Trophoblast cell (in vitro differentiated cells and primary cell): ENCODE measurements around the gene PIGR.
"Not testable (repeated sequence)": the region's sequence is repeated elsewhere in the genome, so short reads cannot be mapped to it uniquely, and the experiment has no call there.

ENCODE experiments used
- DNase-seq, 2 donors: peaks; one replicate each; pipeline ENCODE4 v3.0.0-alpha.2; 2016
- H2AFZ ChIP-seq: 2 replicates; pipeline ENCODE4 v1.6.1; 2013; ENCODE audit warnings: low read length, moderate library complexity, mild to moderate bottlenecking; ENCODE audit not compliant: insufficient read depth, poor library complexity
- H2AK5ac ChIP-seq: 2 replicates; pipeline ENCODE4 v1.6.1; 2013; ENCODE audit warnings: mild to moderate bottlenecking, low read length
- H2BK120ac ChIP-seq: 2 replicates; pipeline ENCODE4 v1.6.1; 2013; ENCODE audit warnings: low read length, mild to moderate bottlenecking, moderate library complexity; ENCODE audit not compliant: insufficient read depth, poor library complexity
- H2BK12ac ChIP-seq: 2 replicates; pipeline ENCODE4 v1.6.1; 2013; ENCODE audit warnings: mild to moderate bottlenecking, low read length, moderate library complexity
- H2BK5ac ChIP-seq: 2 replicates; pipeline ENCODE4 v1.6.1; 2013; ENCODE audit warnings: low read length, low read depth, moderate library complexity, mild to moderate bottlenecking; ENCODE audit not compliant: poor library complexity
- H3K14ac ChIP-seq: 2 replicates; pipeline ENCODE4 v1.6.1; 2013; ENCODE audit warnings: mild to moderate bottlenecking, low read length
- H3K18ac ChIP-seq: 2 replicates; pipeline ENCODE4 v1.6.1; 2013; ENCODE audit warnings: mild to moderate bottlenecking, low read length
- H3K23ac ChIP-seq: 2 replicates; pipeline ENCODE4 v1.6.1; 2013; ENCODE audit warnings: low read length
- H3K27ac ChIP-seq: 2 replicates; pipeline ENCODE4 v1.5.1; 2013; ENCODE audit warnings: low read depth, mild to moderate bottlenecking, inconsistent platforms, low read length, moderate library complexity
- H3K27me3 ChIP-seq: 2 replicates; pipeline ENCODE4 v1.6.1; 2013; ENCODE audit warnings: inconsistent platforms, mild to moderate bottlenecking, low read length, moderate library complexity; ENCODE audit not compliant: insufficient read depth
- H3K36me3 ChIP-seq, 2 experiments: 1 replicate in 1 of 2; 2 replicates in 1 of 2; pipeline ENCODE4 v1.6.1; 2013; ENCODE audit warnings: low read length in 2 of 2, mild to moderate bottlenecking in 2 of 2, moderate library complexity in 1 of 2; ENCODE audit not compliant: insufficient read depth in 2 of 2, control insufficient read depth in 1 of 2
- H3K4ac ChIP-seq: 2 replicates; pipeline ENCODE4 v1.6.1; 2013; ENCODE audit warnings: low read depth, mild to moderate bottlenecking, low read length, moderate library complexity
- H3K4me1 ChIP-seq, 2 experiments: 1 replicate in 1 of 2; 2 replicates in 1 of 2; pipeline ENCODE4 v1.6.1; 2013; ENCODE audit warnings: low read length in 2 of 2, mild to moderate bottlenecking in 2 of 2, moderate library complexity in 1 of 2; ENCODE audit not compliant: insufficient read depth in 2 of 2, control insufficient read depth in 1 of 2
- H3K4me2 ChIP-seq: 2 replicates; pipeline ENCODE4 v1.6.1; 2013; ENCODE audit warnings: inconsistent platforms, mild to moderate bottlenecking, low read length, moderate library complexity
- H3K4me3 ChIP-seq: 2 replicates; pipeline ENCODE4 v1.5.1; 2013; ENCODE audit warnings: mild to moderate bottlenecking, low read depth, low read length, inconsistent platforms
- H3K79me1 ChIP-seq: one replicate; pipeline ENCODE4 v1.6.1; 2013; ENCODE audit warnings: low read length
- H3K79me2 ChIP-seq: 2 replicates; pipeline ENCODE4 v1.6.1; 2013; ENCODE audit warnings: low read length, mild to moderate bottlenecking; ENCODE audit not compliant: control insufficient read depth, insufficient read depth, poor library complexity
- H3K9ac ChIP-seq: 2 replicates; pipeline ENCODE4 v1.6.1; 2013; ENCODE audit warnings: mild to moderate bottlenecking, low read length
- H3K9me3 ChIP-seq: 2 replicates; pipeline ENCODE4 v1.6.1; 2013; ENCODE audit warnings: low read depth, mild to moderate bottlenecking, control low read depth, inconsistent platforms, low read length; ENCODE audit not compliant: insufficient read depth
- H4K12ac ChIP-seq: 2 replicates; pipeline ENCODE4 v1.6.1; 2013; ENCODE audit warnings: low read depth, mild to moderate bottlenecking, low read length, moderate library complexity
- H4K8ac ChIP-seq: 2 replicates; pipeline ENCODE4 v1.6.1; 2013; ENCODE audit warnings: low read depth, mild to moderate bottlenecking, low read length, moderate library complexity
- H4K91ac ChIP-seq: one replicate; pipeline ENCODE4 v1.6.1; 2013; ENCODE audit warnings: low read depth, mild to moderate bottlenecking, low read length, moderate library complexity
- WGBS: extraction: QIAGEN DNeasy Blood & Tissue Kit; methylation state at CpG from one replicate; pipeline ENCODE4 v1.1.7; 2013; ENCODE audit warnings: missing lambda C conversion rate; ENCODE audit not compliant: insufficient read length, insufficient coverage; ENCODE audit errors: extremely low coverage; 5-methylcytosine and 5-hydroxymethylcytosine counted together

PIGR gene

DNA sequence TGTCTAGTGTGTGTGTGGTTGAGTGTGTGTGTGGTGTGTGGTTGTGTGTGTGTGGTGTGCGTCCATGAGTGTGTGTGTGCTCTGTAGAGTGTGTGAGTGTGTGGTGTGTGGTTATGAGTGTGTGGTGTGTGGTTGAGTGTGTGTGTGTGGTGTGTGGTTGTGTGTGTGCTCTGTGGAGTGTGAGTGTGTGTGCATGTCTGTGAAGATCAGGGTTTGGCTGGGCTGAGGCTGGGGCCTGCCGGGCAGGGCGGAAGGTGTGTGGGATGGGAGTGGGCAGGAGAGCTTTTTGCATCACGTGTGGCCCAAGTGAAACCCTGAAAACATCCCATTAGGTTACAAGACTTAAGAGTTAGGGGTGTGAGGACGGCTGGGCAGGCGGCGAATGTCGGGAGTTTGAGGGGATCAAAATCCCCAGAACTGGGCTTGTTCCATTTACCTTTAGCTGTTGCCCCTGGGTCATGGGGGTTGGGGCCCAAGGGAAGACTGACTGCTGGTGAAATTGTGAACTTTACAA is 21.6 kb downstream of the PIGR start:
- no peaks in the 10 kb centered on the region for H3K4me1 ChIP-seq
- no peaks in the 10 kb centered on the region for H3K79me1 ChIP-seq
- no peak overlapping the region for H3K4me2 ChIP-seq
- H3K79me2 ChIP-seq = no peaks in the 10 kb centered on the region
- WGBS = no CpG with 5 or more reads among the region's 8 CpGs
- H2BK12ac ChIP-seq = no peak overlapping the region
- H3K18ac ChIP-seq = no peak overlapping the region
- peak overlapping the region; percentile 45 for H3K4me3 ChIP-seq
- no peak for DNase-seq
- H4K8ac ChIP-seq = no peak overlapping the region
- H3K27me3 ChIP-seq = no peaks in the 10 kb centered on the region
- H2AFZ ChIP-seq = no peak overlapping the region
- no peak overlapping the region for H4K12ac ChIP-seq
- no peak overlapping the region for H3K4ac ChIP-seq
- H2AK5ac ChIP-seq = no peak overlapping the region
- H3K14ac ChIP-seq = no peak overlapping the region
- H3K36me3 ChIP-seq = no peaks in the 10 kb centered on the region
- no peak overlapping the region for H2BK120ac ChIP-seq
- H4K91ac ChIP-seq = no peak overlapping the region
- H3K9ac ChIP-seq = no peak overlapping the region
- H2BK5ac ChIP-seq = no peak overlapping the region
- H3K9me3 ChIP-seq = peaks cover 10% of the 10 kb centered on the region
- H3K27ac ChIP-seq = no peak overlapping the region
- H3K23ac ChIP-seq = no peak overlapping the region

DNA sequence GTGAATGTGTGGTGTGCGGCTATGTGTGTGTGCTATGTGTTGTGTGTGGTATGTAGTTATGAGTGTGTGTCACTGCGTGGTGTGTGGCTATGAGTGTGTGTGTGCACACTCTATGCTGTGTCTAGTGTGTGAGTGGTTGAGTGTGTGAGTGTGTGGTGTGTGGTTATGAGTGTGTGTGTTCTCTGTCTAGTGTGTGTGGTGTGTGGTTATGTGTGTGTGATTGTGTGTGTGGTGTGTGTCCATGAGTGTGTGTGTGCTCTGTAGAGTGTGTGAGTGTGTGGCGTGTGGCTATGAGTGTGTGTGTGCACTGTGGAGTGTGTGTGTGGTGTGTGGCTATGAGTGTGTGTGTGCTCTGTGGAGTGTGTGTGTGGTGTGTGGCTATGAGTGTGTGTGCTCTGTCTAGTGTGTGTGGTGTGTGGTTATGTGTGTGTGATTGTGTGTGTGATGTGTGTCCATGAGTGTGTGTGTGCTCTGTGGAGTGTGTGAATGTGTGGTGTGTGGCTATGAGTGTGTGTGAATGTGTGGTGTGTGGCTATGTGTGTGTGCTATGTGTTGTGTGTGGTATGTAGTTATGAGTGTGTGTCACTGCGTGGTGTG is 22.2 kb downstream of the PIGR start:
- H2AFZ ChIP-seq, H4K8ac ChIP-seq, H3K4ac ChIP-seq, H3K79me1 ChIP-seq, H3K27ac ChIP-seq, H4K12ac ChIP-seq, H3K4me1 ChIP-seq, DNase-seq, H3K9ac ChIP-seq, H3K18ac ChIP-seq, H2BK5ac ChIP-seq, H2BK120ac ChIP-seq, H3K4me2 ChIP-seq, H3K27me3 ChIP-seq, H3K9me3 ChIP-seq, H2AK5ac ChIP-seq, H3K36me3 ChIP-seq, H3K14ac ChIP-seq, H3K79me2 ChIP-seq, H2BK12ac ChIP-seq, H4K91ac ChIP-seq: not testable (repeated sequence)
- 100% methylated on average over 1 of the region's 4 CpGs for whole genome bisulfite sequencing
- Histone ChIP-seq H3K23ac (peak overlapping the region; percentile 4), H3K4me3 (peak overlapping the region; percentile 45)

DNA sequence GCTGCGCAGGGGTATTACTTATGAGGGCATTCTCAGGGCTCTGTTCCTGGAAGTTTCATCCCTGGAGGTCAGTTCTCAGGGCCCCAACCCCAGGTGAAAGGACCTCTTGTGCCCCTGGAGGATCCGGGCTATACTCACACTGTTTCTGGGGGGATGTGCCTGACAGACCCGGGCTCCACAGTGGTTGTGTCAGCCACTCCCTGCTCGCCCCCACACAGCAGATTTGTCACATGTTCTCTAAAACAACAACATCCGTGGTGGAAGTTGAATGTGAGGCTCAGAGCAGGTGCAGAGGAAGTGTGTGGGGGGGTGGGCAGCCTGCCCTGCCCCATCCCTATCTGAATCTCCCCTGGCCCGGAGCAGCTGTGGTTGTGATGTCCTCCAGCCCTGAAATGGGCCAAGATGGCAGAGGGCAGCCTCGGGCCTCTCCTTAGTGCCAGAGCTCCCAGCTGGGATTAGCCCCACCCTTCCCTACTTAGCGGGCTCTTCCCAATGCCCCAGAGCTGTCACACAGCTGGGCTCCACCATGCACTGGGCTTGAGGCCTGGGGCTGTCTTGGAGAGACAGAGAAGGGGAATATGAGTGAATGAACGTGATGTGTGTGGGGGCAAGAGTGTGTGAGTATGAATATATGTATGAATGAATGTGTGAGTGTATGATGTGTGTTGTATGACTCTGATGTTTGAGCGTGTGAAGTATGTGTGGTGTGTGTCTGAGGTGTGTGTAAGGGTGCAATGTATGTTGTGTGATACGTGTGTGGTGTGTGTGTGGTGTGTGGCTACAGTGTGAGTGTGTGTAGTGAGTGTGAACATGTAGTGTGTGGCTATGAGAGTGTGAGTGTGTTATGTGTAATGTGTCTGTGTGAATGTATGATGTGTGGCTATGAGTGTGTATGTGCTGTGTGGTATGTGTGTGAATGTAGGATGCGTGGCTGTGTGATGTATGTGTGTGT is 23.0 kb downstream of the PIGR start:
- H3K23ac ChIP-seq = no peak overlapping the region
- no peak overlapping the region for H3K14ac ChIP-seq
- no peaks in the 10 kb centered on the region for H3K79me2 ChIP-seq
- H3K9ac ChIP-seq = no peak overlapping the region
- H4K12ac ChIP-seq = no peak overlapping the region
- no peak overlapping the region for H4K91ac ChIP-seq
- no peak overlapping the region for H3K18ac ChIP-seq
- H3K36me3 ChIP-seq = no peaks in the 10 kb centered on the region
- H3K27ac ChIP-seq = no peak overlapping the region
- H3K79me1 ChIP-seq = no peaks in the 10 kb centered on the region
- H4K8ac ChIP-seq = no peak overlapping the region
- no peak overlapping the region for H3K4ac ChIP-seq
- no peak overlapping the region for H2BK5ac ChIP-seq
- H3K4me3 ChIP-seq = no peak overlapping the region
- no peak overlapping the region for H2BK12ac ChIP-seq
- WGBS = 100% methylated on average over 4 of the region's 12 CpGs
- no peak overlapping the region for H2AK5ac ChIP-seq
- no peak overlapping the region for H2AFZ ChIP-seq
- no peak overlapping the region for H2BK120ac ChIP-seq
- no peak overlapping the region for H3K4me2 ChIP-seq
- DNase-seq = no peak
- no peaks in the 10 kb centered on the region for H3K4me1 ChIP-seq
- no peaks in the 10 kb centered on the region for H3K27me3 ChIP-seq
- H3K9me3 ChIP-seq = peaks cover 10% of the 10 kb centered on the region

DNA sequence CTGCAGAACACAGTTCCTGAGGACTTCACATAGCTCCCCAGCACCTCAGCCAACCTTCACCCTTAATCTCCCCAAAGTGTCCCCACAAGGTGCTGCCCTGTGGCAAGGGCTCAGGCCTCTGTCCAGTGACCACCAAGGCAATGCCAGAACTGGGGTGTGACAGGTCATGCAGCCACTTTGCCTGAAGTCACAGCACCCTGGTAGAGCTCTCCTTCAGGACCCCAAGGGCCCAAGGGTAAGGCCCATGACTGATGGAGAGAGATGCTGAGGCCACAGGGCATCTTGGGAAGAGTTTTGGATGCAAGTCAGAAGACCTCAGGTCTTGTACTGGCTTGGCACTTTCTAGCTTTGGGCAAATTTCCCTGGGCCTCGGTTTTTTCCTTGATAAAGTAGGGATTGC is 23.7 kb downstream of the PIGR start:
- Histone ChIP-seq H3K14ac (no peak overlapping the region), H2BK120ac (no peak overlapping the region), H3K36me3 (no peaks in the 10 kb centered on the region), H4K8ac (no peak overlapping the region), H3K23ac (no peak overlapping the region), H3K79me2 (no peaks in the 10 kb centered on the region), H2AK5ac (no peak overlapping the region), H3K4me3 (no peak overlapping the region), H2BK12ac (no peak overlapping the region), H4K91ac (no peak overlapping the region), H3K18ac (no peak overlapping the region), H3K4ac (no peak overlapping the region), H4K12ac (no peak overlapping the region), H3K27me3 (no peaks in the 10 kb centered on the region), H3K27ac (no peak overlapping the region), H3K4me1 (no peaks in the 10 kb centered on the region), H2AFZ (no peak overlapping the region), H2BK5ac (no peak overlapping the region), H3K9me3 (peaks cover 10% of the 10 kb centered on the region), H3K79me1 (no peaks in the 10 kb centered on the region), H3K4me2 (no peak overlapping the region), H3K9ac (no peak overlapping the region)
- no peak for DNase-seq
- no CpG with 5 or more reads among the region's 1 CpG for WGBS
